HG03108 (cell line): ENCODE results near the gene HSP90AA1.
A peak's percentile ranks its signal among the peaks of the same experiment; 100 is the strongest.
"Not testable (repeated sequence)": the region's sequence is repeated elsewhere in the genome, so short reads cannot be mapped to it uniquely, and the experiment has no call there.

Source experiments
- ATAC-seq: cut with Tn5 transposase; IDR thresholded peaks from one replicate; pipeline ENCODE4 v1.9.1; 2021; ENCODE audit warnings: moderate library complexity; ENCODE audit not compliant: unreplicated experiment

HSP90AA1 gene

GRCh38 chr14:102086972-102087761, at the start of gene HSP90AA1:
Gene HSP90AA1, minus strand, starts transcription at chr14:102087044. Its CDS starts 666 bp downstream, at chr14:102086378.
- ATAC-seq: peak; percentile 74

- not testable (repeated sequence) for ATAC-seq
Observed at GRCh38 chr14:102135456-102135855, 48.6 kb upstream of the HSP90AA1 start.

GRCh38 chr14:102134719-102135118, 47.9 kb upstream of the HSP90AA1 start:
- not testable (repeated sequence) for ATAC-seq

DNA sequence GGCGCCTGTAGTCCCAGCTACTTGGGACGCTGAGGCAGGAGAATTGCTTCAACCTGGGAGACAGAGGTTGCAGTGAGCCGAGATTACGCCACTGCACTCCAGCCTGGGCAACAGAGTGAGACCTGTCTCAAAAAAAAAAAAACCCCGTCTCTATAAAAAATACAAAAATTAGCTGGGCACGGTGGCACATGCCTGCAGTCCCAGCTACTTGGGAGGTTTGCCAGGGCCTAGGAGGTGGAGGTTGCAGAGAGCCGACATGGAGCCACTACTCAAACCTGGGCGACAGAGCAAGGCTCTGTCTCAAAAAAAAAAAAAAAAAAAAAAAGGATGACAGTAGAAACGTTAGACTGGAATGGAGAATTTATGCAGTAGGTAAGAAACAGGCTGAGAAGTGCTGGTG, 47.2 kb upstream of the HSP90AA1 start:
- ATAC-seq: not testable (repeated sequence)

GRCh38 chr14:102131741-102132140, 44.9 kb upstream of the HSP90AA1 start:
- no peak for ATAC-seq

DNA sequence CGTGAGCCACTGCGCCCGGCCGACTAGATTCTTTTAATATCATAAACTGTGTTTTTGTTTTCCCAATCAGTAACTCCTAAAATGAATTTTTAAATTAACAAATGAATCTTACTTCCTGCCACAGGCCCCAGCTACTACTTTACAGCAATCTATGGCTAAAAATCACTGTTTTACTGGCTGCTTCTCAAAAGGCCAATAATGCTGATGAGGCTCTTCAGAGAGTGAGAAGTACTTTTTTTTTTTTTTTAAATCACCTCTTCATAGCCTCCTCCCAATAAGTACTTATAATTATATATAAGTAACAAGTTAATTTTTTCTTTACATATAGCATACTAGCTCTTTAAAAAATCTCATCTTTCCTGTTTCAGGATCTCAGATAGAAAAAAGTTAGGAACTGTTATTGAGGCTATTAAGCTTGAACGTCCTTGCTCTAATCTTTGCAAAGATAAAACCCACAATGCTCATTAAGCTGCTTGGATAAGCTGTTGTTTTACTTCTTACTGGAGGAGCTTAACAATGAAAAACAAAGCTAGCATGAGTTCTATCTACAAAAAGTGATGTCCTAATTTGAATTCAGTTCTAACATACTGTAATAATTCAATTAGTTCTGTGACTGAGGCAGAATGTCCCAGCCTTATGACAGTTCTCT, 40.1 kb upstream of the HSP90AA1 start:
- no peak for ATAC-seq

DNA sequence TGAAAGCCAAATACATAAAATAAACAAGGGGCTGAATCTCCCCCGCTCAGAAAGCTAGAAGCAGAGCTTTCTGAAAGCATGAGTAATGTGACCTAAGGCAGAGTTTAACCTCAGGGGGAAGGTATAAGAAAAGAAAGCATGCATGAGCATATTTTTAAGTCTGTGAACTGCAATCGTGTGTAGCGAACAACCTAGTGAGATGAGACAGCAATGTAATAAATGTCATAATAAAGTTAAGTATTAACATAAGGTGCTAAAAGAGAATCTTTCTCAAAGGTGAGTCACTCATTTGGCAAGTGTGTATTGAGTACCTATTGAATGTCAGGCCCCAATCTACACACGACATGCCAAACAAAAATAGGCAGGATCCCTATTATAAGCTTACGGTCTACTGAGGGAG, 38.7 kb upstream of the HSP90AA1 start:
- ATAC-seq: no peak

DNA sequence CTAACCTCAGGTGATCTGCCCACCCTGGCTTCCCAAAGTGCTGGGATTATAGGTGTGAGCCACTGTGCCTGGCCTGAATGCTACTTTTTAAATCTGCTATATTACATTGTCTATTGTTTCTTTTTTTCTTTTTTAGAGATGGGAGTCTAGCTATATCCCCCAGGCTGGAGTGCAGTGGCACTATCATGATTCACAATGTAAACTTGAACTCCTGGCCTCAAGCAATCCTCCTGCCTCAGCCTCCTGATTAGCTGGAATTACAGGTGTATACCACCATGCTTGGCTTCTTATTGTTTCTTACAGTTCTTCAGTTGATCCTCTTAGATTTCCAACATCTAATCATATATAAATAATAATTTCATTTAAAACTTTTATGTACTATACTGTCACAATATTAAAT, 37.6 kb upstream of the HSP90AA1 start:
- ATAC-seq: no peak

DNA sequence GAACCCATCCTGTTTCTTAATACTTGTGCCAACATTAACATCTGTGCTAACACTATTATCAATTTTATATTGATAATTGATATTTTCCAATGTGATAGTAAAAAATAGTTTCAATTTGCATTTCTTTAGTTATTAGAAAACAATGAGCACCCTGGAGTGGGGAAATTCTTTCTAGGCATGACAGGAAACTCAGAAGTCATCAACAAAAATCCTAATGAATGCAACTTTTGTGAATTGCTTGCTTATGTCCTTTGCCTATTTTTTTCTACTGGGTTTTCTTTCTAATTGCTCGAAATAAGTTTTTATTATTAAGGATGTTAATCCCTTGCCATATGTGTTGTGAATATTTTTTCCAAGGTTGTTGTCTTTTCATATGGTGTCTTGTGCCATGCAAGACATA, 34.7 kb upstream of the HSP90AA1 start:
- no peak for ATAC-seq

- ATAC-seq: no peak
Observed at GRCh38 chr14:102120888-102121287, 34.0 kb upstream of the HSP90AA1 start.

DNA sequence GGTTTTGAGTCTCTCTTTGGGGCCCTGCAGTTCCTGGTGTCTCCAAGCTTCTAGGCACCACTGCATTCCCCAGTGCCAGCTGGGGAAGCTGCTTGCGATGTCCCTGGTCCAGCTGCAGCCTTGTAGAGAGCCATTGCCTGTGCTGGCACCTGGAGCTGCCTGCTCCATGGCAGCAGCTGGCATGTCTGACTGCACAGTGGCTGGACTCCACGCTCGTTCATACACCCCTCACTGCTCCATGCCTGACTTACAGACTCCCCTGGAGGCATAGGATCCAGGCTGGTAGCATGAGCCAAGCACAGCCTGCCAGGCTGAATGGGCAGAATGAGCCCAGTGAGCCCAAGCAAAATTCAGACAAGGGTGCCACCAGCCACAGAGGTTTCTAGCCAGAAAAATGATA, 31.0 kb upstream of the HSP90AA1 start:
- no peak for ATAC-seq

DNA sequence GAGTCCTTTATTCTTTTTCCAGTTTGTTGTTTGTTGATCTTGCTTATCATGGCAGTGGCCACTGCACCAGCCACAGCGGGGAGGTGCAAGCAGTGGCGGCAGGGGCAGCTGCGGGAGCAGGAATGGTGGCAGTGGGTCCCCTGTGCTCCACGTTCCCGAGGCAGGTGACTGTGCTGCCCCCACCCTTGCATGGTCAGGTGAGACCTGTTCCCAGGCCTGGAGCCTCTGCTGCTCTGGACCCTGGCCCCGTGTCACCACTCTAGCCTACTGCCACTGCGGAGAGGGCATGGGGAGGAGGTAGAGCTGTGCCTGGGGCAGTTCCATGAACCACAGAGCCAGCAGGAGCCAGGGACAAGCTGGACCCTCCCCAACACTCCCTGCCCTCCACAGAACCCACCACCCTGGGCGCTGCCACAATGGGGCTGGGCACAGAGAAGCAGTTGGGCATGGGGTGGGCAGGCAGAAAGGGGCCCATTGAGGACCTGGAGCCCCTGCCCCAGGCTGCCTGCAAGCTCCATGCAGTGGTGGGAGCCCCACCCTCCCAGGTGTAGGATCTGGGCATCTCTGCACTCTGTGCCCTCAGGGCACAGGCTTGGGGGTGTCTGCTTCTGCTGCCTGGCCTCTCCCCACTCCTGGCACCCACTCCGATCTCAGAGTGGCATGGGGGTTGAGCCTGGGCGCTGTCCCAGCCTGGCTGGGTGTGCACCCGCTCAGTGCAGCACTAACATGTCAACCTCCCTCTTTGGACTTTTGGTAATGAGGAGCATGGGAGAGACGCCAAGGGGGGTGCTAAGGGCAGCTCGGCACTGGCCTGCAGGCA, 29.7 kb upstream of the HSP90AA1 start:
- ATAC-seq: no peak

DNA sequence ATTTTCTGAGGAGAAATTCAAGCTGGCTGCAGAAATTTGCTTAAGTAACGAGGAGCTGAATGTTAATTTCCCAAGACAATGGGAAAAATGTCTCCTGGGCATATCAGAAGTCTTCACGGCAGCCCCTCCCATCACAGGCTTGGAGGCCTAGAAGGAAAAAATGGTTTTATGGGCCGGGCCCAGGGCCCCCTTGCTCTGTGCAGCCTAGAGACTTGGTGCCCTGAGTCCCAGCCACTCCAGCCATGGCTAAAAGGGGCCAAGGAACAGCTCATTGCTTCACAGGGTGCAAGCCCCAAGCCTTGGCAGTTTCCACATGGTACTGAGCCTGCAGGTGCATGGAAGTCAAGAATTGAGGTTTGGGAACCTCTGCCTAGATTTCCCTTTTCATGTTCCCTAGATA, 24.3 kb upstream of the HSP90AA1 start:
- ATAC-seq: no peak

DNA sequence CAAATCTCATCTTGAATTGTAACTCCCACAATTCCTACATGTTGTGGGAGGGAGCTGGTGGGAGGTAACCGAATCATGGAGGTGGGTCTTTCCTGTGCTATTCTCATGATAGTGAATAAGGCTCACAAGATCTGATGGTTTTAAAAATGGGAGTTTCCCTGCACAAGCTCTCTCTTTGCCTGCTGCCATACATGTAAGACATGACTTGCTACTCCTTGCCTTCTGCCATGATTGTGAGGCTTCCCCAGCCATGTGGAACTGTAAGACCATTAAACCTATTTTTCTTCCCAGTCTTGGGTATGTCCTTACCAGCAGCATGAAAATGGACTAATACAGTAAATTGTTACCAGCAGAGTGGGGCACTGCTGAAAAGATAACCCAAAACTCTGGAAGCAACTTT, 22.5 kb upstream of the HSP90AA1 start:
- ATAC-seq: not testable (repeated sequence)

GRCh38 chr14:102105369-102105768, 18.5 kb upstream of the HSP90AA1 start:
- no peak for ATAC-seq

DNA sequence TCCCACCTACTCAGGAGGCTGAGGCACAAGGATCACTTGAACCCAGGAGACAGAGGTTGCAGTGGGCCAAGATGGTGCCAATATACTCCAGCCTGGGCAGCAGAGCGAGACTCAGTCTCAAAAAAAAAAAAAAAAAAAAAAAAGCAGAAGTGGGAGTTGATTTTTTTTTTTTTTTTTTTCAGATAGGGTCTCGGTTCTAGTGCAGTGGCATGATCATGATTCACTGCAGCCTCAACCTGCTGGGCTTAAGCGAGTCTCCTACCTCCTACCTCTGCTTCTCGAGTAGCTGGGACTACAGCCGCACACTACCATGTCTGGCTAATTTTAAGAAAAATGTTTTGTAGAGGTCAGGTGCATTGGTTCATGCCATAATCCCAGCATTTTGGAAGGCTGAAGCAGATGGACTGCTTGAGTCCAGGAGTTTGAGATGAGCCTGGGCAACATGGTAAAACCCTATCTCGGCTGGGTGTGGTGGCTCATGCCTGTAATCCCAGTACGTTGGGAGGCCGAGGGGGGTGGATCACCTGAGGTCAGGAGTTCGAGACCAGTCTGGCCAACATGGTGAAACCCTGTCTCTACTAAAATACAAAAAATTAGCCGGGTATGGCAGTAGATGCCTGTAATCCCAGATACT, 16.3 kb upstream of the HSP90AA1 start:
- no peak for ATAC-seq

GRCh38 chr14:102097441-102098135, 10.7 kb upstream of the HSP90AA1 start:
- ATAC-seq: no peak

GRCh38 chr14:102096569-102097188, 9.8 kb upstream of the HSP90AA1 start:
- no peak for ATAC-seq

- no peak for ATAC-seq
Observed at GRCh38 chr14:102095871-102096568, 9.2 kb upstream of the HSP90AA1 start.
